ENCODE data around the gene SIN3B.

DNA sequence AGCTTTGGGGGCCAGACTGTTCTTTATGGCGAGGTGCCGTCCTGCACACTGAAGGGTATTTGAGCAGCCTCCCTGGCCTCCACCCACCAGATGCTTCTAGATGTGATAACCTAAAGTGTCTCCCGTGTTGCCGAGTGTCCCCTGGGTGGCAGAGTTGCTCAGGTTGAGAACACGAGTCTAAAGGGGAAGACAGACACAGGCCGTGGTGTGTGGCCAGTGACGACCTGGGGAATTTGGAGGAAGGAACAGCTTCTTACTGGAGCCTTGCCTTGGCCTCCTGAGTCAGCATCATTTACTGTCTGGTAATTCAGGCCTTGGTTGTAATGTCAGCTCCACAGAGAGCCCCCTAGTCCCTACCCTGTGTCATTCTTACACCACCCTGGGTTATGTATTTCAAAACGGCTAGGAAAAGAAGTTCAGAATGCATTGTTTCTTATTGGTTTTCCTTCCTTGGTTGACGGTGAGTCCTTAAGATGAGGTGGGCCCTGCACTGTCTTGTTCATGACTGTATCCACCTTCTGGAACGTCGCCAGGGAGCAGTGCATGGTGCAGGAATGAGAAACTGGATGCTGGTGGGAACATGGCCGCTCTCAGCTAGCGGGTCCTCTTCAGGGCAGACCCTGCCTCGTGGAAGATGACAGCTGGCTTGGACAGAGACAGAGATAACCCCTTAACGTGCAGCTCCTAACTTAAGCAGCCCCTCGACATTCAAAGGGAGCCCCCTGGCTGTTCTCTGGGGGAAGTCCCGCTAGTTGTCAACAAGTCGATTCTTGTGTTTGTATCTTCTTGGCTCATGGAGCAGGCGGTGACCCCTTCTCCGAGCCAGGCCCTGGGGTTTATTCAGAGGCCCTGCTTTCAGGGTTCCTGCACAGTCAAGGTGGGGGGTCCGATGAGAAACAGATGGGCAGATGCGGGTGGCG is 7.2 kb downstream of the SIN3B start:
- TF ChIP-seq RFX5 (IDR thresholded peaks at IDR 0.05; ENCODE audit: low read depth, low read length) (no peak), ZC3H4 (CRISPR knock-in tag; IDR thresholded peaks at IDR 0.05; ENCODE audit: borderline replicate concordance) (no peak), JUN (CRISPR knock-in tag; IDR thresholded peaks at IDR 0.05) (no peak), SNRNP70 (IDR thresholded peaks at IDR 0.05; ENCODE audit: low read depth, low read length) (no peak), MAFK (conservative IDR thresholded peaks at IDR 0.05 in 1 of 2, IDR thresholded peaks at IDR 0.05 in 1 of 2; ENCODE audit: low read length in 2 of 2) (0 out of 4 replicates have a peak, but pooled peaks of 1 of the 2 experiments have one; percentile 24), ZNF749 (CRISPR knock-in tag; IDR thresholded peaks at IDR 0.05; ENCODE audit: borderline replicate concordance) (no peak), ZNF24 (IDR thresholded peaks at IDR 0.05) (no peak), ZBTB38 (CRISPR knock-in tag; IDR thresholded peaks at IDR 0.05) (no peak), ZZZ3 (CRISPR knock-in tag; IDR thresholded peaks at IDR 0.05; ENCODE audit: borderline replicate concordance) (no peak), TOE1 (CRISPR knock-in tag; IDR thresholded peaks at IDR 0.05) (no peak)
- TF ChIP-seq, protein P1, sequence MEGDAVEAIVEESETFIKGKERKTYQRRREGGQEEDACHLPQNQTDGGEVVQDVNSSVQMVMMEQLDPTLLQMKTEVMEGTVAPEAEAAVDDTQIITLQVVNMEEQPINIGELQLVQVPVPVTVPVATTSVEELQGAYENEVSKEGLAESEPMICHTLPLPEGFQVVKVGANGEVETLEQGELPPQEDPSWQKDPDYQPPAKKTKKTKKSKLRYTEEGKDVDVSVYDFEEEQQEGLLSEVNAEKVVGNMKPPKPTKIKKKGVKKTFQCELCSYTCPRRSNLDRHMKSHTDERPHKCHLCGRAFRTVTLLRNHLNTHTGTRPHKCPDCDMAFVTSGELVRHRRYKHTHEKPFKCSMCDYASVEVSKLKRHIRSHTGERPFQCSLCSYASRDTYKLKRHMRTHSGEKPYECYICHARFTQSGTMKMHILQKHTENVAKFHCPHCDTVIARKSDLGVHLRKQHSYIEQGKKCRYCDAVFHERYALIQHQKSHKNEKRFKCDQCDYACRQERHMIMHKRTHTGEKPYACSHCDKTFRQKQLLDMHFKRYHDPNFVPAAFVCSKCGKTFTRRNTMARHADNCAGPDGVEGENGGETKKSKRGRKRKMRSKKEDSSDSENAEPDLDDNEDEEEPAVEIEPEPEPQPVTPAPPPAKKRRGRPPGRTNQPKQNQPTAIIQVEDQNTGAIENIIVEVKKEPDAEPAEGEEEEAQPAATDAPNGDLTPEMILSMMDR (CRISPR knock-in tag; IDR thresholded peaks at IDR 0.05) = peak; percentile 11; the same call in 1 of the 2 replicates
- TF ChIP-seq, protein P2, sequence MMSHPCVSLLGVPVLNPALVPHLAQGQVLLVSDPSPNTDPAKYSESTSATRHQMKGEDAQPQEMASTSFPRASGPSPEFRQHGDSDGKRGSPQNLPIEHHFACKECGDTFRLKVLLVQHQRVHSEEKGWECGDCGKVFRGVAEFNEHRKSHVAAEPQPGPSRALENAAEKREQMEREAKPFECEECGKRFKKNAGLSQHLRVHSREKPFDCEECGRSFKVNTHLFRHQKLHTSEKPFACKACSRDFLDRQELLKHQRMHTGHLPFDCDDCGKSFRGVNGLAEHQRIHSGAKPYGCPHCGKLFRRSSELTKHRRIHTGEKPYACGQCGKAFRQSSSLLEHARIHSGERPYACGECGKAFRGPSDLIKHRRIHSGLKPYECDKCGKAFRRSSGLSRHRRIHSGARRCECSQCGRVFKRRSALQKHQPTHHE (CRISPR knock-in tag; IDR thresholded peaks at IDR 0.05; ENCODE audit: borderline replicate concordance) = no peak
- TF ChIP-seq, protein P3, sequence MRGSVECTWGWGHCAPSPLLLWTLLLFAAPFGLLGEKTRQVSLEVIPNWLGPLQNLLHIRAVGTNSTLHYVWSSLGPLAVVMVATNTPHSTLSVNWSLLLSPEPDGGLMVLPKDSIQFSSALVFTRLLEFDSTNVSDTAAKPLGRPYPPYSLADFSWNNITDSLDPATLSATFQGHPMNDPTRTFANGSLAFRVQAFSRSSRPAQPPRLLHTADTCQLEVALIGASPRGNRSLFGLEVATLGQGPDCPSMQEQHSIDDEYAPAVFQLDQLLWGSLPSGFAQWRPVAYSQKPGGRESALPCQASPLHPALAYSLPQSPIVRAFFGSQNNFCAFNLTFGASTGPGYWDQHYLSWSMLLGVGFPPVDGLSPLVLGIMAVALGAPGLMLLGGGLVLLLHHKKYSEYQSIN (CRISPR knock-in tag; IDR thresholded peaks at IDR 0.05; ENCODE audit: borderline replicate concordance) = no peak
- TF ChIP-seq, protein P4, sequence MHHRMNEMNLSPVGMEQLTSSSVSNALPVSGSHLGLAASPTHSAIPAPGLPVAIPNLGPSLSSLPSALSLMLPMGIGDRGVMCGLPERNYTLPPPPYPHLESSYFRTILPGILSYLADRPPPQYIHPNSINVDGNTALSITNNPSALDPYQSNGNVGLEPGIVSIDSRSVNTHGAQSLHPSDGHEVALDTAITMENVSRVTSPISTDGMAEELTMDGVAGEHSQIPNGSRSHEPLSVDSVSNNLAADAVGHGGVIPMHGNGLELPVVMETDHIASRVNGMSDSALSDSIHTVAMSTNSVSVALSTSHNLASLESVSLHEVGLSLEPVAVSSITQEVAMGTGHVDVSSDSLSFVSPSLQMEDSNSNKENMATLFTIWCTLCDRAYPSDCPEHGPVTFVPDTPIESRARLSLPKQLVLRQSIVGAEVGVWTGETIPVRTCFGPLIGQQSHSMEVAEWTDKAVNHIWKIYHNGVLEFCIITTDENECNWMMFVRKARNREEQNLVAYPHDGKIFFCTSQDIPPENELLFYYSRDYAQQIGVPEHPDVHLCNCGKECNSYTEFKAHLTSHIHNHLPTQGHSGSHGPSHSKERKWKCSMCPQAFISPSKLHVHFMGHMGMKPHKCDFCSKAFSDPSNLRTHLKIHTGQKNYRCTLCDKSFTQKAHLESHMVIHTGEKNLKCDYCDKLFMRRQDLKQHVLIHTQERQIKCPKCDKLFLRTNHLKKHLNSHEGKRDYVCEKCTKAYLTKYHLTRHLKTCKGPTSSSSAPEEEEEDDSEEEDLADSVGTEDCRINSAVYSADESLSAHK (CRISPR knock-in tag; IDR thresholded peaks at IDR 0.05; ENCODE audit: borderline replicate concordance) = no peak
